ENCODE data around the gene FERMT3.

FERMT3 gene

DNA sequence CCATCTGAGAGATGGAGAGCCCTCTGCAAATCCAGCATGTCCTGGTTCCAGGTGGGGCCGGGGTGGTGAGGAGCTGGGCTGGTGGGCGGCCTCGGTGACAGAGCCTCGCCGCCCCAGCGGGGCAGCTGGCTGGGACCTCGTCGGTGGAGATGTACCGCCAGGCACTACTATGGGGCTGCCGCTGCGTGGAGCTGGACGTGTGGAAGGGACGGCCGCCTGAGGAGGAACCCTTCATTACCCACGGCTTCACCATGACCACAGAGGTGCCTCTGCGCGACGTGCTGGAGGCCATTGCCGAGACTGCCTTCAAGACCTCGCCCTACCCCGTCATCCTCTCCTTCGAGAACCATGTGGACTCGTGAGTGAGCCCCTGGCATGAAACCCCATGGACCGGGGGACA is 51.8 kb downstream of the FERMT3 start:
- no peak for DNase-seq (ENCODE audit: low read depth, low spot score)
- no peaks in the 10 kb centered on the region for H3K27me3 ChIP-seq (ENCODE audit: insufficient read depth, insufficient read length)
- H3K4me1 ChIP-seq (ENCODE audit: insufficient read depth, insufficient read length), result peaks cover 13% of the 10 kb centered on the region
- H3K4me3 ChIP-seq (ENCODE audit: insufficient read length, low read depth), result no peak overlapping the region
- H3K9me3 ChIP-seq (ENCODE audit: insufficient read depth, low read length), result no peaks in the 10 kb centered on the region
- TF ChIP-seq ZNF274 (IDR thresholded peaks at IDR 0.05; ENCODE audit: low read depth, low read length), result no peak
- no peak for TF ChIP-seq SUZ12 (IDR thresholded peaks at IDR 0.05; ENCODE audit: extremely low read depth, insufficient read depth, insufficient read length)
- no peak for TF ChIP-seq YY1 (IDR thresholded peaks at IDR 0.05; ENCODE audit: insufficient read depth, insufficient read length)
- peaks cover 85% of the 10 kb centered on the region for H3K36me3 ChIP-seq (ENCODE audit: insufficient read depth, insufficient read length, low read length)
- H3K9ac ChIP-seq (ENCODE audit: insufficient read length, low read depth), result no peak overlapping the region

DNA sequence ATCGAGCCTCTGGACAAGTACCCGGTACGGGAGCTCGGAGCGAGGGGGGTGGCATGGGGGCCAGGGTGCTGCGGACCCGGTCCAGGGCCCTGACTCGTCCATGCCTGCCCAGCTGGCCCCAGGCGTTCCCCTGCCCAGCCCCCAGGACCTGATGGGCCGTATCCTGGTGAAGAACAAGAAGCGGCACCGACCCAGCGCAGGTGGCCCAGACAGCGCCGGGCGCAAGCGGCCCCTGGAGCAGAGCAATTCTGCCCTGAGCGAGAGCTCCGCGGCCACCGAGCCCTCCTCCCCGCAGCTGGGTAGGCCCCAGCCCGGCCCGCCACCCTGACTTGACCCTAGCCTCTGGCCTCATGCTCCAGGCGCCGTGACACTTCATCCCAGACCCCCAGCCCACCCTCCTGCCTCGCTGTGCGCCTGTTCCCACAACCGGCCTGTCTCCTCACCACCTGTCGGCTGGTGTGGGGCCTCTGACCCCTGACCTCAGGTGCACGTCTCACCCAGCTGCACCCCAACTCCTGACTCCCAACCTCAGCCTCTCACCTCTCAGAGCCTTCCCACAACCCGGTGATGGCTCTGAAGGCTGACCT is 52.5 kb downstream of the FERMT3 start:
- Histone ChIP-seq H3K4me3 (ENCODE audit: insufficient read length, low read depth) (no peak overlapping the region), H3K27me3 (ENCODE audit: insufficient read depth, insufficient read length) (no peaks in the 10 kb centered on the region), H3K9ac (ENCODE audit: insufficient read length, low read depth) (no peak overlapping the region), H3K9me3 (ENCODE audit: insufficient read depth, low read length) (no peaks in the 10 kb centered on the region), H3K4me1 (ENCODE audit: insufficient read depth, insufficient read length) (peaks cover 17% of the 10 kb centered on the region), H3K36me3 (ENCODE audit: insufficient read depth, insufficient read length, low read length) (peaks cover 87% of the 10 kb centered on the region)
- no peak for DNase-seq (ENCODE audit: low read depth, low spot score)
- TF ChIP-seq SUZ12 (IDR thresholded peaks at IDR 0.05; ENCODE audit: extremely low read depth, insufficient read depth, insufficient read length) (no peak), ZNF274 (IDR thresholded peaks at IDR 0.05; ENCODE audit: low read depth, low read length) (no peak), YY1 (IDR thresholded peaks at IDR 0.05; ENCODE audit: insufficient read depth, insufficient read length) (no peak)

DNA sequence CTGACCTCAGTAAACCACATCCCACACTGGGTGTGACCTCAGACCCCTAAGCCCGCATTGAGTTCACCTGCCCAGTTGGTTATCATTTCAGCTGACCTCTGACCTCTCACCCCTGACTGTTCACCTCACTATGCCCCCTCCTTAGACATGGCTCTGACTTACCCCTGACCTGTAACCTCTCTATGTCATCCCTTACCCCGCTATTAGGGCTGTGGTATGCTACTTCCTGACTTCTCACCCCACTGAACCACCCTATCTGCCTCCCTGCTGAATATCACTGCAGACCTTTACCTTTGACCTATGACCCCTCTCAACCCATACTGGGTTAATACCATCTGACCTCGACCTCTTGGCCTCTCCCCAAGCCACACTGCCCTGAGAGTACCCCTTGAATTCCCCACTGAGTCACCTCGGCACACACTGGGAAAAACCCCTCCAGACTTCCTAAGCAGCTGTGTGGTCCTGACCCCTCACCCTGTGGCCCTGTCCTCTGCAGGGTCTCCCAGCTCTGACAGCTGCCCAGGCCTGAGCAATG is 53.1 kb downstream of the FERMT3 start:
- Histone ChIP-seq H3K36me3 (ENCODE audit: insufficient read depth, insufficient read length, low read length) (peaks cover 87% of the 10 kb centered on the region), H3K9ac (ENCODE audit: insufficient read length, low read depth) (no peak overlapping the region), H3K9me3 (ENCODE audit: insufficient read depth, low read length) (no peaks in the 10 kb centered on the region), H3K27me3 (ENCODE audit: insufficient read depth, insufficient read length) (no peaks in the 10 kb centered on the region), H3K4me3 (ENCODE audit: insufficient read length, low read depth) (no peak overlapping the region), H3K4me1 (ENCODE audit: insufficient read depth, insufficient read length) (peaks cover 20% of the 10 kb centered on the region)
- TF ChIP-seq SUZ12 (IDR thresholded peaks at IDR 0.05; ENCODE audit: extremely low read depth, insufficient read depth, insufficient read length), result no peak
- TF ChIP-seq ZNF274 (IDR thresholded peaks at IDR 0.05; ENCODE audit: low read depth, low read length), result no peak
- no peak for TF ChIP-seq YY1 (IDR thresholded peaks at IDR 0.05; ENCODE audit: insufficient read depth, insufficient read length)
- no peak for DNase-seq (ENCODE audit: low read depth, low spot score)

DNA sequence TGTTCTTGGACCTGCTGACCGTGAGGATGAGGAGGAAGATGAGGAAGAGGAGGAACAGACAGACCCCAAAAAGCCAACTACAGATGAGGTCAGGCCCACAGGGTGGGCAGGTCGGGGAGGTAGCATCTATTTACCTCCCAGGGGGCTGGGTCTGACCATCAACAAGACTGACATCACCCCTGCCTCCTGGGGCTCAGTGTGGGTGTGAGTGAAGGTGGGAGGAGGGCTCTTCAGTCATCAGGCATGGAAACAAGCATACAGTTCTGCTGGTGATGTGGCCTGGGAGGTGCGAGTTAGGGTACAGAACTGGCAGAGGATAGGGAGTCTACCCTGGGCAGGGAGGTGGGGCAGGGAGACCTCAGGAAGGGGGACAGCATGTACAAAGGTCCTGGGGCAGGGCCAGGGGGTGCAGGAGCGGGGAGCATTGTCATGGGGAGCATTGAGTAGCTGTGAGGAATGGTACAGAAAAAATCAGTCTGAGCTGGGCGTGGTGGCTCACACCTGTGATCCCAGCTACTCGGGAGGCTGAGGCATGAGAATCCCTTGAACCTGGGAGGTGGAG is 53.7 kb downstream of the FERMT3 start:
- no peak for DNase-seq (ENCODE audit: low read depth, low spot score)
- H3K4me1 ChIP-seq (ENCODE audit: insufficient read depth, insufficient read length), result peaks cover 20% of the 10 kb centered on the region
- H3K9me3 ChIP-seq (ENCODE audit: insufficient read depth, low read length), result no peaks in the 10 kb centered on the region
- H3K36me3 ChIP-seq (ENCODE audit: insufficient read depth, insufficient read length, low read length), result peaks cover 84% of the 10 kb centered on the region
- H3K9ac ChIP-seq (ENCODE audit: insufficient read length, low read depth), result no peak overlapping the region
- no peak overlapping the region for H3K4me3 ChIP-seq (ENCODE audit: insufficient read length, low read depth)
- no peaks in the 10 kb centered on the region for H3K27me3 ChIP-seq (ENCODE audit: insufficient read depth, insufficient read length)
- TF ChIP-seq ZNF274 (IDR thresholded peaks at IDR 0.05; ENCODE audit: low read depth, low read length) (no peak), YY1 (IDR thresholded peaks at IDR 0.05; ENCODE audit: insufficient read depth, insufficient read length) (no peak), SUZ12 (IDR thresholded peaks at IDR 0.05; ENCODE audit: extremely low read depth, insufficient read depth, insufficient read length) (no peak)

DNA sequence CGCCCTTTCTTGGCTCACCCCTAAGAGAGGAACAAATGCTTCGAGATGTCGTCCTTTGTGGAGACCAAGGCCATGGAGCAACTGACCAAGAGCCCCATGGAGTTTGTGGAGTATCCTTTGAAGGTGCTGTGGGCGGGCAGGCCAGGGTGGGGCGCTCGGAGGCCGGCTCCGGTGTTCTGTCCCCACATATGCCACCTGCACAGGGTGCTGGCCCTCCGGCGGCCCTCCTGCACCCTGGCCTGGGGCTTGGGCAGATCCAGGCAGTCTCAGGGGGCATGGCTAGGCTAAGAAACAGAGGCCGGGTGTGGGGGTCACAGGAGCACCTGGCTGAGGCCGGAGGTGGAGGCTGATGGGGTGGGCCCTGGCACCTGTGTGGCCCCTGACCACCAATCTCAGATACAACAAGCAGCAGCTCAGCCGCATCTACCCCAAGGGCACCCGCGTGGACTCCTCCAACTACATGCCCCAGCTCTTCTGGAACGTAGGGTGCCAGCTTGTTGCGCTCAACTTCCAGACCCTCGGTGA is 55.1 kb downstream of the FERMT3 start:
- Histone ChIP-seq H3K27me3 (ENCODE audit: insufficient read depth, insufficient read length) (no peaks in the 10 kb centered on the region), H3K4me1 (ENCODE audit: insufficient read depth, insufficient read length) (peaks cover 18% of the 10 kb centered on the region), H3K9ac (ENCODE audit: insufficient read length, low read depth) (no peak overlapping the region), H3K4me3 (ENCODE audit: insufficient read length, low read depth) (no peak overlapping the region), H3K9me3 (ENCODE audit: insufficient read depth, low read length) (no peaks in the 10 kb centered on the region), H3K36me3 (ENCODE audit: insufficient read depth, insufficient read length, low read length) (peaks cover 84% of the 10 kb centered on the region)
- DNase-seq (ENCODE audit: low read depth, low spot score), result no peak
- TF ChIP-seq YY1 (IDR thresholded peaks at IDR 0.05; ENCODE audit: insufficient read depth, insufficient read length), result no peak
- no peak for TF ChIP-seq SUZ12 (IDR thresholded peaks at IDR 0.05; ENCODE audit: extremely low read depth, insufficient read depth, insufficient read length)
- no peak for TF ChIP-seq ZNF274 (IDR thresholded peaks at IDR 0.05; ENCODE audit: low read depth, low read length)

DNA sequence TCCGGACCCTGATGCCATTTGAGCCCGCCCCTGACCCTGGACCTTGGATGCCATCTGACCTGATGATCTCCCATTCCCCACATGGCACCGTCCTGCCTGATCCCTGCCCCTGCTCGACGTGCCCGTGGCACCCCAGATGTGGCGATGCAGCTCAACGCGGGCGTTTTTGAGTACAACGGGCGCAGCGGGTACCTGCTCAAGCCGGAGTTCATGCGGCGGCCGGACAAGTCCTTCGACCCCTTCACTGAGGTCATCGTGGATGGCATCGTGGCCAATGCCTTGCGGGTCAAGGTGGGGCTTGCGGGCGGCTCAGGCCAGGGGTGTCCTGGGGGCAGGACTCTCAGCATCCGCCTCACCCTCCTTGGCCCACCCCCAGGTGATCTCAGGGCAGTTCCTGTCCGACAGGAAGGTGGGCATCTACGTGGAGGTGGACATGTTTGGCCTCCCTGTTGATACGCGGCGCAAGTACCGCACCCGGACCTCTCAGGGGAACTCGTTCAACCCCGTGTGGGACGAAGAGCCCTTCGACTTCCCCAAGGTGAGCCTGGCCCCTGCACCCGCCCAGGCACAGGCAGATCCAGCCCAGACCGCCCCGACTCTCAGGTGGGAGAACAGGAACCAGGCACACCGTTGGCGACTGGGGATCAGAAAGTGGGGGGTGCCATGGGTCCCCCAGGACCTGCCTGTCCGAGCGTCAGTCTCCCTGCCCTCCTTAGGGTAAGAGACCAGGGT is 55.9 kb downstream of the FERMT3 start:
- DNase-seq (ENCODE audit: low read depth, low spot score), result no peak
- H3K9me3 ChIP-seq (ENCODE audit: insufficient read depth, low read length), result no peaks in the 10 kb centered on the region
- peaks cover 89% of the 10 kb centered on the region for H3K36me3 ChIP-seq (ENCODE audit: insufficient read depth, insufficient read length, low read length)
- peaks cover 17% of the 10 kb centered on the region for H3K4me1 ChIP-seq (ENCODE audit: insufficient read depth, insufficient read length)
- H3K9ac ChIP-seq (ENCODE audit: insufficient read length, low read depth), result no peak overlapping the region
- no peak overlapping the region for H3K4me3 ChIP-seq (ENCODE audit: insufficient read length, low read depth)
- TF ChIP-seq YY1 (IDR thresholded peaks at IDR 0.05; ENCODE audit: insufficient read depth, insufficient read length) (no peak), ZNF274 (IDR thresholded peaks at IDR 0.05; ENCODE audit: low read depth, low read length) (no peak), SUZ12 (IDR thresholded peaks at IDR 0.05; ENCODE audit: extremely low read depth, insufficient read depth, insufficient read length) (no peak)
- H3K27me3 ChIP-seq (ENCODE audit: insufficient read depth, insufficient read length), result no peaks in the 10 kb centered on the region
